ENCODE data around the gene PRKAG2. TPM values are rescaled to one million over a fixed set of nuclear protein-coding genes. Genes with fewer than 3 reads are reported as not detected.

The PRKAG2 gene
- total and polyA plus RNA-seq, 2 of the 13 experiments (the other 11 are each of a cell fraction or from before 2014, with no cell fraction given), result 0.90 to 1.3 TPM

DNA sequence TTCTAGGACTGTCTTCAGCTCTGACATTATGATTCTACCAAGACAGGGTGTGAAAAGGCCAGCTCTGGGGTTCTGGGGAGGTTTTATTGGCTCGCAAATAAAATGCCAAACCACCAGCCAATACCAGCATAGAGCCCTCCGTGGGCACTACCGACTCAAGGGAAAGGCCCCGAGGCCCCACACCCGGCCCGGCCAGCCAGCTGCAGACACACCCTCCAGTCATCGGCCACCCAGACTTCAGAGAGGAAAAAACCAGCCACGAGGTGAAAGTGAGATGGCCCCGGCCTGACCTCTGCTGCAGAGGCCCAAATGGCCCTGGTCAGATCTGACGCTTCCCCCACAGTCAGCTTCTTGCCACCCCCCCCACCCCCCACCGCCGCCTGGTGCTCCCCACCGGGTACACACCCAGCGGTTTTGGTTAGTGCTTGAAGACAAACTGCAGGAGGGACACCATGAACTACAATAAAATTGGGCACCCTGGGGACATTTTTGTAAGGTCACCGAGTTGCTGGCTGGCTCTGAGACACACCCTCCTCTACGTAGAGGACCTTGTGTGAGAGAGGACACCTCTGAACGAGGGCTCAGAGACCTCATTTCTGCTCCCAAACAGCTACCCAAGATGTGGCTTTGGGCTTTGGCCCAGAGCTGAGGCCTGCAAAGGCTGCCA is 79.9 kb downstream of the PRKAG2 start (continued):
- TF ChIP-seq POLR2AphosphoS2 (IDR thresholded peaks at IDR 0.05; ENCODE audit: low read depth, low read length) (no peak), ATF2 (CRISPR knock-in tag; IDR thresholded peaks at IDR 0.05) (no peak), SP1 (IDR thresholded peaks at IDR 0.05) (no peak), SP1 (CRISPR knock-in tag; IDR thresholded peaks at IDR 0.05) (no peak), NFYB (CRISPR knock-in tag; IDR thresholded peaks at IDR 0.05) (no peak)
- TF ChIP-seq, protein P1, sequence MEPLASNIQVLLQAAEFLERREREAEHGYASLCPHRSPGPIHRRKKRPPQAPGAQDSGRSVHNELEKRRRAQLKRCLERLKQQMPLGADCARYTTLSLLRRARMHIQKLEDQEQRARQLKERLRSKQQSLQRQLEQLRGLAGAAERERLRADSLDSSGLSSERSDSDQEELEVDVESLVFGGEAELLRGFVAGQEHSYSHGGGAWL (CRISPR knock-in tag; IDR thresholded peaks at IDR 0.05), result no peak

GRCh38 chr7:151796091-151796870 is 80.6 kb downstream of the PRKAG2 start:
- 67% methylated on average over 18 of the region's 27 CpGs for WGBS (ENCODE audit: low lambda C conversion rate)
- no peak for ATAC-seq
- ChIA-PET CTCF (ENCODE audit: low intra/inter-chr PET ratio, low total read pairs) (no interaction called here), POLR2A (no interaction called here)
- intact Hi-C loops (cut with micrococcal nuclease; ENCODE audit: unreplicated experiment), result no loop called here
- no peak for DNase-seq (ENCODE audit: low spot score)
- in situ Hi-C loops (cut with HindIII; ENCODE audit: extremely low pct_ligation_motif_present, low pct_unique_long_range_greater_than_20kb), result no loop called here
- no peak for FAIRE-seq
- TF ChIP-seq, protein P2, sequence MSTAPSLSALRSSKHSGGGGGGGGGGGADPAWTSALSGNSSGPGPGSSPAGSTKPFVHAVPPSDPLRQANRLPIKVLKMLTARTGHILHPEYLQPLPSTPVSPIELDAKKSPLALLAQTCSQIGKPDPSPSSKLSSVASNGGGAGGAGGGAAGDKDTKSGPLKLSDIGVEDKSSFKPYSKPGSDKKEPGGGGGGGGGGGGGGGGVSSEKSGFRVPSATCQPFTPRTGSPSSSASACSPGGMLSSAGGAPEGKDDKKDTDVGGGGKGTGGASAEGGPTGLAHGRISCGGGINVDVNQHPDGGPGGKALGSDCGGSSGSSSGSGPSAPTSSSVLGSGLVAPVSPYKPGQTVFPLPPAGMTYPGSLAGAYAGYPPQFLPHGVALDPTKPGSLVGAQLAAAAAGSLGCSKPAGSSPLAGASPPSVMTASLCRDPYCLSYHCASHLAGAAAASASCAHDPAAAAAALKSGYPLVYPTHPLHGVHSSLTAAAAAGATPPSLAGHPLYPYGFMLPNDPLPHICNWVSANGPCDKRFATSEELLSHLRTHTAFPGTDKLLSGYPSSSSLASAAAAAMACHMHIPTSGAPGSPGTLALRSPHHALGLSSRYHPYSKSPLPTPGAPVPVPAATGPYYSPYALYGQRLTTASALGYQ (CRISPR knock-in tag; IDR thresholded peaks at IDR 0.05), result no peak
- TF ChIP-seq IKZF5 (CRISPR knock-in tag; IDR thresholded peaks at IDR 0.05), result no peak
- TF ChIP-seq ZNF34 (CRISPR knock-in tag; IDR thresholded peaks at IDR 0.05; ENCODE audit: borderline replicate concordance), result no peak
- TF ChIP-seq REPIN1 (CRISPR knock-in tag; IDR thresholded peaks at IDR 0.05; ENCODE audit: borderline replicate concordance, low read depth), result no peak
- TF ChIP-seq ZC3H13 (CRISPR knock-in tag; IDR thresholded peaks at IDR 0.05), result no peak
- TF ChIP-seq ZNF18 (CRISPR knock-in tag; IDR thresholded peaks at IDR 0.05; ENCODE audit: insufficient replicate concordance), result no peak
- no peak for TF ChIP-seq SIN3A (IDR thresholded peaks at IDR 0.05; ENCODE audit: borderline replicate concordance, low read depth, low read length)
- no TSS peak for BruUV-seq (replicated peaks)
- H3K27me3 ChIP-seq (ENCODE audit: control insufficient read depth in 1 of 2, insufficient read depth in 2 of 2, low read length in 2 of 2), result peaks cover 2 to 18% of the 10 kb centered on the region in 2 experiments; a peak in 3 of 5 replicates
- 0 out of 2 replicates have a peak, but pooled peaks cover under 1% of the 10 kb centered on the region for H3K4me1 ChIP-seq (ENCODE audit: insufficient read depth, low read length)
- H4K20me1 ChIP-seq (ENCODE audit: insufficient read depth, low read length), result no peaks in the 10 kb centered on the region
- no peaks in the 10 kb centered on the region for H3K36me3 ChIP-seq (replicated peaks in 1 of 2; ENCODE audit: control insufficient read depth in 1 of 2, insufficient read depth in 2 of 2, low read length in 2 of 2)
- H3K9me3 ChIP-seq (ENCODE audit: low read length), result no peaks in the 10 kb centered on the region
- no peaks in the 10 kb centered on the region for H3K79me2 ChIP-seq (ENCODE audit: insufficient read depth, low read length)
- H3K4me2 ChIP-seq (ENCODE audit: low read depth, low read length), result no peak overlapping the region
- H2AFZ ChIP-seq (ENCODE audit: low read length), result no peak overlapping the region
- H3K27ac ChIP-seq (ENCODE audit: extremely low read length, insufficient read depth, low read length), result no peak overlapping the region
- H3K9ac ChIP-seq (ENCODE audit: insufficient read depth, low read depth, low read length), result no peak overlapping the region
- no peak overlapping the region for H3K4me3 ChIP-seq (replicated peaks in 1 of 3; ENCODE audit: insufficient read depth in 1 of 3, low read depth in 2 of 3, low read length in 3 of 3)
